Glutamatergic neuron (in vitro differentiated cells): ENCODE data around the gene NOS1AP. TPM values are rescaled to one million over a fixed set of nuclear protein-coding genes. Genes with fewer than 3 reads are reported as not detected.
"Not testable (repeated sequence)": the region's sequence is repeated elsewhere in the genome, so short reads cannot be mapped to it uniquely, and the experiment has no call there.

Source experiments
- DNase-seq: peaks from one replicate; pipeline ENCODE4 v3.0.0; 2022
- H3K27ac Mint-ChIP-seq: one replicate; pipeline ENCODE4 v1.8.0; 2020; ENCODE audit warnings: mild to moderate bottlenecking, mixed read lengths, inconsistent platforms; ENCODE audit not compliant: unreplicated experiment
- H3K27me3 Mint-ChIP-seq: one replicate; pipeline ENCODE4 v1.8.0; 2020; ENCODE audit warnings: mild to moderate bottlenecking, moderate library complexity, mixed read lengths, inconsistent platforms; ENCODE audit not compliant: unreplicated experiment
- H3K36me3 Mint-ChIP-seq: one replicate; pipeline ENCODE4 v1.8.0; 2020; ENCODE audit warnings: mild to moderate bottlenecking, mixed read lengths, inconsistent platforms; ENCODE audit not compliant: unreplicated experiment
- H3K4me1 Mint-ChIP-seq: one replicate; pipeline ENCODE4 v1.8.0; 2020; ENCODE audit warnings: mild to moderate bottlenecking, low read depth, mixed read lengths, inconsistent platforms; ENCODE audit not compliant: unreplicated experiment
- H3K4me3 Mint-ChIP-seq: one replicate; pipeline ENCODE4 v1.8.0; 2020; ENCODE audit warnings: mild to moderate bottlenecking, mixed read lengths, inconsistent platforms; ENCODE audit not compliant: unreplicated experiment
- H3K9me3 Mint-ChIP-seq: one replicate; pipeline ENCODE4 v1.8.0; 2020; ENCODE audit warnings: mild to moderate bottlenecking, moderate library complexity, mixed read lengths, inconsistent platforms; ENCODE audit not compliant: unreplicated experiment
- total RNA-seq: library from RNA; stranded (reverse); fragmentation: NEBNext Ultra II Directional; extraction: Animal tissue kit (Norgen Biotek cat#: 25700); gene quantifications from one replicate; pipeline ENCODE4 v1.2.1, GENCODE V29; 2021; ENCODE audit not compliant: unreplicated experiment
- TF ChIP-seq, protein P1 (sequence below): fragments of 200-600 bp; sonication (generic); IDR thresholded peaks from one replicate; pipeline ENCODE4 v1.5.0; 2021; ENCODE audit not compliant: partially characterized antibody, unreplicated experiment

The NOS1AP gene
- total RNA-seq, 1 donor from 2014 or later: 12.7 TPM

DNA sequence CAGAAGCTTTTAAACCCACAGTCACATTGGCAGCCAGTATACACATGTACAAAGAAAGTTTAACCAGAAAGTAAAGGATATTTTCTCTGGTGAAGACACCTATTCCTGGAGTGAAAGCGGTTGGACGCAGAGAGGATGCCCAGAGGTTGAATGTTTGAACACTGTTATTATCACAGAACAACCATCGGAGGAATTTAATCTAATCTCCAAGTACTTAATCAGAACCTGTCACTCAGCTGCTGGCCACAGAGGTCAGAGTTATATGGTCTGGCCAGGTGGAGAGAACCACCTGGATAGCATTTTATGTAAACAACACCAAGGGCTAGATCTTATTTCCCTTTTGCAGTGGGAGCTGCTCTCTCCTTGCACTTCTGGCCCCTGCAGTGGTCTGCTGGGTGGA is 277.8 kb downstream of the NOS1AP start:
- Mint-ChIP-seq H3K27me3 (no peaks in the 10 kb centered on the region), H3K27ac (no peak overlapping the region), H3K4me1 (peaks cover 3% of the 10 kb centered on the region), H3K36me3 (no peaks in the 10 kb centered on the region), H3K9me3 (no peaks in the 10 kb centered on the region), H3K4me3 (no peak overlapping the region)
- no peak for DNase-seq
- TF ChIP-seq, protein P1, sequence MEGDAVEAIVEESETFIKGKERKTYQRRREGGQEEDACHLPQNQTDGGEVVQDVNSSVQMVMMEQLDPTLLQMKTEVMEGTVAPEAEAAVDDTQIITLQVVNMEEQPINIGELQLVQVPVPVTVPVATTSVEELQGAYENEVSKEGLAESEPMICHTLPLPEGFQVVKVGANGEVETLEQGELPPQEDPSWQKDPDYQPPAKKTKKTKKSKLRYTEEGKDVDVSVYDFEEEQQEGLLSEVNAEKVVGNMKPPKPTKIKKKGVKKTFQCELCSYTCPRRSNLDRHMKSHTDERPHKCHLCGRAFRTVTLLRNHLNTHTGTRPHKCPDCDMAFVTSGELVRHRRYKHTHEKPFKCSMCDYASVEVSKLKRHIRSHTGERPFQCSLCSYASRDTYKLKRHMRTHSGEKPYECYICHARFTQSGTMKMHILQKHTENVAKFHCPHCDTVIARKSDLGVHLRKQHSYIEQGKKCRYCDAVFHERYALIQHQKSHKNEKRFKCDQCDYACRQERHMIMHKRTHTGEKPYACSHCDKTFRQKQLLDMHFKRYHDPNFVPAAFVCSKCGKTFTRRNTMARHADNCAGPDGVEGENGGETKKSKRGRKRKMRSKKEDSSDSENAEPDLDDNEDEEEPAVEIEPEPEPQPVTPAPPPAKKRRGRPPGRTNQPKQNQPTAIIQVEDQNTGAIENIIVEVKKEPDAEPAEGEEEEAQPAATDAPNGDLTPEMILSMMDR: no peak

DNA sequence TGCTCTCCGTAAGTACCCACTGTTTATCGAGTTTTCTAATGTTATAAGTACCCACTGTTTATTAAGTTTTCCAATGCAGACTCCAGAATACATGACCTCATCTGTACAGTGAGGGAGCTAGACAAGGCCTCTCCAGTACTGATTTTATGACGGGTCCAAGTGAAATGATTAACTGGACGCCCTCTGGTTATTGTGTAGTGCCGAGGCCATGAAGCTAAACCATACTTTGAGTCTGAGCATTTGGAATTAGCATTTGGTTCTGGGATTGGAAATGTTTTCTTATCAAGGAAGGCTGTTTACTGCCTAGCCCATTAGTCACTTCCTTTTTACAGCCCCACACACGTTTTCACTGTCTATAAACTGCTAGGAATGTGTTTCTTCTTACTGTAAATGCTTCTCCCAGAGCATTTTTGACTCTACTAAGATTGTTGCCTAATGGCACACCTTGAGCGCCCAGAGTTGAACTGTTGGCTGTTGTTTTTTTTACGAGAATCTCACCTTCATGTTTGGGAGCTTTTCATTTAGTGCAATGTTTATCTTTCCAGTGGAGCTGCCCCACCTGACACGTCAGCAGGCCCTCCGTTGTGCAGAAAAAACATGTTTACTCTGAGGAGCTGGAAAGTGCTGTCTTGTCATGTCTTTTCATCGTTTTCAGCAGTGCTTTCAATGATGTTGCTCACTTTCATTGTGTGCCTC is 280.3 kb downstream of the NOS1AP start:
- H3K4me1 Mint-ChIP-seq: peaks cover 9% of the 10 kb centered on the region
- no peaks in the 10 kb centered on the region for H3K36me3 Mint-ChIP-seq
- no peaks in the 10 kb centered on the region for H3K9me3 Mint-ChIP-seq
- DNase-seq: no peak
- no peak overlapping the region for H3K27ac Mint-ChIP-seq
- H3K4me3 Mint-ChIP-seq: no peak overlapping the region
- TF ChIP-seq, protein P1: no peak
- peaks cover 2% of the 10 kb centered on the region for H3K27me3 Mint-ChIP-seq

DNA sequence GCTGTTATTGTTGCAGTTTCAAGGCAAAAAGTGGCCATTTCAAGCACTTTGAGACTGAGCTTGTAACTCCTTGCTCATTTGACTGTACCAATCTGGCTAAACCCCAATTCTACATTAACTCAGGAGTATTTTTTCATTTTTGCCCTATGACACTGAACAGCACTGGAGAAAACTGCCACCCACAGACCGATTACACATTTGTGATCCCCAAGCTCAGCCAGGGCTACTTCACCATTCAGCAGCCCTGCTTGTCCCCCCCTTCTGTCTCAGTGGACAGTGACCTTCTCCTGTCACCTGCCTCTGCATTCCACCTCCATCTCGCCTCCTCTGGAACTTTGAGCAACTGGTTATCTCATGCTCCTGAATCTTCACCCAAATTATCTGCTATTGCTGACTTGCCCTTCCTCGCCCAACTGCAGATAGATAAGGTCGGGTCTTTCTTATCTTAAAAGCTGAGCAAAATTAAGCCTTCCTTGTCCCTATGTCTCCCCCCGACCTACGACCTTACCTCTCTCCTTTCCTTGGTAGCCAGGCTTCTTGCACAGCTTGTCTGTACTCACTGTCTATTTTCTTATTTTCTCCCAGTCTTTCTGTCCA is 281.9 kb downstream of the NOS1AP start:
- H3K36me3 Mint-ChIP-seq: no peaks in the 10 kb centered on the region
- TF ChIP-seq, protein P1: no peak

DNA sequence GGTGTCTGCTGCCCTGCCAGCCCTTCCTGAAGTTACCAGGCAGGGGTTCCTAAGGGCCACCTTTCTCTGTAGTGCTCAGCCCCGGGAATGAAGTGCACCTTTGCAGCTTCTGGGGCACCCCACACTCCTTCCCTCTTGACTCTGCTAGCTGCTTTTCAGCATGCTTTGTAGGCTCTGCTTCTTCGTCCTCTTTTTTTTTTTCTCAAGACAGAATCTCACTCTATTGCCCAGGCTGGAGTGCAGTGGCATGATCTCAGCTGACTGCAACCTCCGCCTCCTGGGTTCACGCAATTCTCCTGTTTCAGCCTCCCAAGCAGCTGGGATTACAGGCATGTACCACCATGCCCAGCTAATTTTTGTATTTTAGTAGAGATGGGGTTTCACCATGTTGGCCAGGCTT is 282.4 kb downstream of the NOS1AP start:
- H3K4me1 Mint-ChIP-seq, H3K27me3 Mint-ChIP-seq, H3K27ac Mint-ChIP-seq, H3K9me3 Mint-ChIP-seq, DNase-seq, H3K36me3 Mint-ChIP-seq, H3K4me3 Mint-ChIP-seq: not testable (repeated sequence)

More for the DNA sequence above, 281.9 kb downstream of the NOS1AP start:
- Mint-ChIP-seq H3K27me3 (peaks cover 2% of the 10 kb centered on the region), H3K4me1 (peaks cover 9% of the 10 kb centered on the region), H3K9me3 (peaks cover 2% of the 10 kb centered on the region), H3K4me3 (no peak overlapping the region), H3K27ac (no peak overlapping the region)
- no peak for DNase-seq

DNA sequence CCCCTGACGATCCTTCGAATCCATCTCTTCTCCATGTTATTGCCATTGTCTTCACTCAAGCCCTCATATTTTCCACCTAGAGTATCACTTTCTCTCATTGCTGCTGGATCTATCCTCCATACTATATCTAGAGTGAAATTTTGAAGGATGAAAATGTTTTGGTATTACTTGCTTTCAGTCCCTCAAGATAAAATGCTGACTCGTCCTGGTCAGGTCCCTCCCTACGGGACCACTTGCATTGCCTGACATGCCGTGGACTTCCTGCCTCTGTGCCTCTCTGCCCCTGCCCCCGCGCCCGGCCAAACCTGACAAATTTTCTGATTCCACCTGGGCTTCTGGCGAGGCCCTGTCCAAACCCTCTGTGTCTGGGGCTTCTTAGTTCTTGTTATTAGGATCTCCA is 283.6 kb downstream of the NOS1AP start:
- no peaks in the 10 kb centered on the region for H3K36me3 Mint-ChIP-seq
- H3K4me1 Mint-ChIP-seq: peaks cover 9% of the 10 kb centered on the region
- peaks cover 2% of the 10 kb centered on the region for H3K27me3 Mint-ChIP-seq
- TF ChIP-seq, protein P1: no peak
- H3K9me3 Mint-ChIP-seq: peaks cover 2% of the 10 kb centered on the region
- no peak for DNase-seq
- no peak overlapping the region for H3K27ac Mint-ChIP-seq
- no peak overlapping the region for H3K4me3 Mint-ChIP-seq
